Measurements from ENCODE around the gene HECW1. TPM values are rescaled to one million over a fixed set of nuclear protein-coding genes. Genes with fewer than 3 reads are reported as not detected.

Gene HECW1
- total RNA-seq, 4 donors from 2014 or later: 1.2 to 3.9 (median 2.0) TPM

DNA sequence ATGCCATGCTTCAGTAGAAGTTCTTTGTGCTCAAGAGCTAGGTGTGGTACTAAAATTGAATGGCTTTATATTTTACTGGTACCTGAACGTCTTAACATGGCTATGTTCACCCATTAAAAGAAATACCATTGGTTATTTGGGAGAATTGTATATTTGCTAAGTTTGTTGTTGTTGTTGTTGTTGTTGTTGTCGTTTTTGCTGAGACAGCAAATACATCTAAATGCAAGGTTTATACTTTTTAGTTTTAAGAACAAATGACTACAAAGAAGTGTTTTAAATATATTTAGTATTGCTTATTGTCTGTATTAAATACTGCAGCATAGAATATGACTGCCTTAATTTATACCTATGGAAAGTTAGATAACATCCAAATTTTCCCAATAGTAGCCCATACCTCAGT, 66.9 kb downstream of the HECW1 start:
- no peaks in the 10 kb centered on the region for H3K4me1 ChIP-seq
- intact Hi-C loops (cut with DNase I; ENCODE audit: low total_unique reads): no loop called here

DNA sequence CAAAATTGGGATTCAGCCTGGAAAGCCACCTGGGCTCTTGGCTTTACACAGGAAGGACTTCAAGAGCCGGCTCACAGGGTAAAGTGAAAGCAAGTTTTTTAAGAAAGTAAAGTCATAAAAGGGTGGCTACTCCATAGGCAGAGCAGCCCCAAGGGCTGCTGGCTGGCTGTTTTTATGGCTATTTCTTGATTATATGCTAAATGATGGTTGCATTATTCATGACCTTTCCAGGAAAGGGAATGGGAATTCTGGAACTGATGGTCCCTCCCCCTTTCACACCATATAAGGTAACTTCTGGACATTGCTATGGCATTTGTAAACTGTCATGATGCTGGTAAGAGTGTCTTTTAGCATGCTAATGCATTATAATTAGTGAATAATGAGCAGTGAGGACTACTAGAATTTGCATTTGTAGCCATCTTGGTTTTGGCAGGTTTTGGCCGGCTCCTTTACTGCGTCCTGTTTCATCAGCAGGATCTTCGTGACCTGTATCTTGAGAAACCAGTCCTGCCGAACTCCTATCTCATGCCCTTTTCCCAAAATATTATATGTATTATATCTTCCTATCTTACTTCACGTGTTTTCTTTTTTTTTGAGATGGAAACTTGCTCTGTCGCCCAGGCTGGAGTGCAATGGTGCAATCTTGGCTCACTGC, 80.5 kb downstream of the HECW1 start:
- no peaks in the 10 kb centered on the region for H3K36me3 ChIP-seq
- no peak overlapping the region for H3K4me3 ChIP-seq
- H3K9me3 ChIP-seq: no peaks in the 10 kb centered on the region
- intact Hi-C loops (cut with DNase I; ENCODE audit: low total_unique reads) (no loop called here), in situ Hi-C loops (cut with MboI; ENCODE audit: low sequenced_read_pairs in 4 of 4) (no loop called here)
- no peaks in the 10 kb centered on the region for H3K4me1 ChIP-seq
- H3K27me3 ChIP-seq: no peaks in the 10 kb centered on the region
- DNase-seq: no peak
- no peak for TF ChIP-seq CTCF (IDR thresholded peaks at IDR 0.05 in 4 of 5, conservative IDR thresholded peaks at IDR 0.05 in 1 of 5)
- TF ChIP-seq POLR2A (IDR thresholded peaks at IDR 0.05): no peak
- no peak overlapping the region for H3K27ac ChIP-seq
- no peak for ATAC-seq

More for the DNA sequence above, 66.9 kb downstream of the HECW1 start:
- no peak for TF ChIP-seq POLR2A (IDR thresholded peaks at IDR 0.05)
- no peak for TF ChIP-seq CTCF (IDR thresholded peaks at IDR 0.05 in 4 of 5, conservative IDR thresholded peaks at IDR 0.05 in 1 of 5)
- H3K4me3 ChIP-seq: no peak overlapping the region
- H3K36me3 ChIP-seq: no peaks in the 10 kb centered on the region
- no peaks in the 10 kb centered on the region for H3K27me3 ChIP-seq
- DNase-seq (no peak), ATAC-seq (no peak)
- in situ Hi-C loops (cut with MboI; ENCODE audit: low sequenced_read_pairs in 4 of 4): no loop called here
- no peaks in the 10 kb centered on the region for H3K9me3 ChIP-seq
- no peak overlapping the region for H3K27ac ChIP-seq

- no peaks in the 10 kb centered on the region for H3K9me3 ChIP-seq
- DNase-seq: no peak
- no peak overlapping the region for H3K27ac ChIP-seq
- TF ChIP-seq POLR2A (IDR thresholded peaks at IDR 0.05): no peak
- no peak for TF ChIP-seq CTCF (IDR thresholded peaks at IDR 0.05 in 4 of 5, conservative IDR thresholded peaks at IDR 0.05 in 1 of 5)
- ATAC-seq: no peak
- H3K36me3 ChIP-seq: no peaks in the 10 kb centered on the region
- H3K27me3 ChIP-seq: peaks cover 0 to under 1% (median 0%) of the 10 kb centered on the region in 3 donors
- no peaks in the 10 kb centered on the region for H3K4me1 ChIP-seq
- intact Hi-C loops (cut with DNase I; ENCODE audit: low total_unique reads): no loop called here
- in situ Hi-C loops (cut with MboI; ENCODE audit: low sequenced_read_pairs in 4 of 4): no loop called here
- no peak overlapping the region for H3K4me3 ChIP-seq
These were observed 81.4 kb downstream of the HECW1 start for GRCh38 chr7:43193893-43194292.

- H3K4me3 ChIP-seq: no peak overlapping the region
- no peaks in the 10 kb centered on the region for H3K36me3 ChIP-seq
- in situ Hi-C loops (cut with MboI; ENCODE audit: low sequenced_read_pairs in 4 of 4) (no loop called here), intact Hi-C loops (cut with DNase I; ENCODE audit: low total_unique reads) (no loop called here)
- H3K27ac ChIP-seq: no peak overlapping the region
- peaks cover 2 to 6% (median 2%) of the 10 kb centered on the region in 3 donors for H3K27me3 ChIP-seq
- H3K9me3 ChIP-seq: no peaks in the 10 kb centered on the region
- no peak for ATAC-seq
- no peaks in the 10 kb centered on the region for H3K4me1 ChIP-seq
- no peak for DNase-seq
- no peak for TF ChIP-seq CTCF (IDR thresholded peaks at IDR 0.05 in 4 of 5, conservative IDR thresholded peaks at IDR 0.05 in 1 of 5)
- TF ChIP-seq POLR2A (IDR thresholded peaks at IDR 0.05): no peak
These were observed 82.8 kb downstream of the HECW1 start for GRCh38 chr7:43195256-43195655.

- peaks cover 2 to 6% (median 2%) of the 10 kb centered on the region in 3 donors for H3K27me3 ChIP-seq
- no peak overlapping the region for H3K27ac ChIP-seq
- intact Hi-C loops (cut with DNase I; ENCODE audit: low total_unique reads): no loop called here
- no peak for ATAC-seq
- DNase-seq: no peak
- H3K9me3 ChIP-seq: no peaks in the 10 kb centered on the region
- H3K4me1 ChIP-seq: no peaks in the 10 kb centered on the region
- in situ Hi-C loops (cut with MboI; ENCODE audit: low sequenced_read_pairs in 4 of 4): no loop called here
- H3K36me3 ChIP-seq: no peaks in the 10 kb centered on the region
- H3K4me3 ChIP-seq: no peak overlapping the region
- no peak for TF ChIP-seq CTCF (IDR thresholded peaks at IDR 0.05 in 4 of 5, conservative IDR thresholded peaks at IDR 0.05 in 1 of 5)
- no peak for TF ChIP-seq POLR2A (IDR thresholded peaks at IDR 0.05)
These were observed 83.3 kb downstream of the HECW1 start for GRCh38 chr7:43195768-43196167.
